Keratinocyte (primary cell): Measurements from ENCODE around the gene HRCT1.

ENCODE experiments used
- CTCF ChIP-seq, 3 experiments: IDR thresholded peaks in 1 of 3; conservative IDR thresholded peaks in 1 of 3; optimal IDR thresholded peaks in 1 of 3; 2 replicates in 2 of 3; 3 replicates in 1 of 3; pipeline versions ENCODE3 to v1.5.1; 2011; ENCODE audit warnings: low read length in 3 of 3, mild to moderate bottlenecking in 3 of 3, moderate library complexity in 2 of 3, control low read depth in 1 of 3, inconsistent platforms in 1 of 3; ENCODE audit not compliant: insufficient read depth in 2 of 3; ENCODE audit errors: extremely low read depth in 1 of 3
- EZH2 ChIP-seq: IDR thresholded peaks from one replicate; pipeline ENCODE4 v1.6.1; 2012; ENCODE audit warnings: inconsistent platforms, mild to moderate bottlenecking, low read length, moderate library complexity

- no peak for TF ChIP-seq CTCF (optimal IDR thresholded peaks at IDR 0.05 in 1 of 3, IDR thresholded peaks at IDR 0.05 in 1 of 3, conservative IDR thresholded peaks at IDR 0.05 in 1 of 3; ENCODE audit: extremely low read depth in 1 of 3, insufficient read depth in 2 of 3, low read length in 3 of 3)
- no peak for TF ChIP-seq EZH2
These were observed 7.7 kb upstream of the HRCT1 start for GRCh38 chr9:35898337-35898736.
